Effector memory CD4-positive, alpha-beta T cell (primary cell): ENCODE data around the gene GSTT2B.
"Not testable (repeated sequence)": the region's sequence is repeated elsewhere in the genome, so short reads cannot be mapped to it uniquely, and the experiment has no call there.

ENCODE experiments used
- DNase-seq, 3 donors: peaks; one replicate each; pipeline ENCODE4 v3.0.0-alpha.2; 2020
- H3K27ac ChIP-seq: 2 replicates; pipeline ENCODE4 v1.7.0; 2013; ENCODE audit warnings: mild to moderate bottlenecking, low read length, moderate library complexity; ENCODE audit not compliant: insufficient read depth, poor library complexity, severe bottlenecking
- H3K27me3 ChIP-seq: replicated peaks from 2 replicates; pipeline ENCODE4 v1.7.0; 2013; ENCODE audit warnings: mild to moderate bottlenecking, low read length; ENCODE audit not compliant: insufficient read depth, control insufficient read depth, poor library complexity, severe bottlenecking
- H3K36me3 ChIP-seq: 2 replicates; pipeline ENCODE4 v1.7.0; 2013; ENCODE audit warnings: mild to moderate bottlenecking, low read length, moderate library complexity; ENCODE audit not compliant: control insufficient read depth, insufficient read depth
- H3K4me1 ChIP-seq: 2 replicates; pipeline ENCODE4 v1.7.0; 2013; ENCODE audit warnings: low read length, mild to moderate bottlenecking; ENCODE audit not compliant: control insufficient read depth, insufficient read depth, poor library complexity, severe bottlenecking
- H3K4me3 ChIP-seq: 2 replicates; pipeline ENCODE4 v1.7.0; 2013; ENCODE audit warnings: low read length, low read depth, mild to moderate bottlenecking; ENCODE audit not compliant: insufficient read depth, poor library complexity, severe bottlenecking
- H3K9me3 ChIP-seq: 2 replicates; pipeline ENCODE4 v1.7.0; 2013; ENCODE audit warnings: mild to moderate bottlenecking, low read length, moderate library complexity; ENCODE audit not compliant: control insufficient read depth

Gene GSTT2B

GRCh38 chr22:24003887-24004286, 42.9 kb upstream of the GSTT2B start:
- no peak overlapping the region for H3K4me3 ChIP-seq
- H3K4me1 ChIP-seq, result no peaks in the 10 kb centered on the region
- no peaks in the 10 kb centered on the region for H3K9me3 ChIP-seq
- no peak overlapping the region for H3K27ac ChIP-seq
- no peak for DNase-seq
- no peaks in the 10 kb centered on the region for H3K27me3 ChIP-seq
- H3K36me3 ChIP-seq, result no peaks in the 10 kb centered on the region

- no peaks in the 10 kb centered on the region for H3K27me3 ChIP-seq
- no peaks in the 10 kb centered on the region for H3K36me3 ChIP-seq
Measured at GRCh38 chr22:24002851-24003250, 41.9 kb upstream of the GSTT2B start.

GRCh38 chr22:24002272-24002671, 41.3 kb upstream of the GSTT2B start:
- no peak overlapping the region for H3K4me3 ChIP-seq
- H3K27me3 ChIP-seq, result no peaks in the 10 kb centered on the region
- no peaks in the 10 kb centered on the region for H3K36me3 ChIP-seq
- no peak overlapping the region for H3K27ac ChIP-seq
- no peak for DNase-seq
- H3K4me1 ChIP-seq, result no peaks in the 10 kb centered on the region
- no peaks in the 10 kb centered on the region for H3K9me3 ChIP-seq

More at GRCh38 chr22:24002851-24003250, 41.9 kb upstream of the GSTT2B start:
- no peak overlapping the region for H3K4me3 ChIP-seq
- DNase-seq, result no peak
- H3K27ac ChIP-seq, result no peak overlapping the region
- H3K9me3 ChIP-seq, result no peaks in the 10 kb centered on the region
- H3K4me1 ChIP-seq, result no peaks in the 10 kb centered on the region

- Histone ChIP-seq H3K4me3 (no peak overlapping the region), H3K4me1 (no peaks in the 10 kb centered on the region)
Measured at GRCh38 chr22:24001314-24001713, 40.3 kb upstream of the GSTT2B start.

GRCh38 chr22:23999779-24000178, 38.8 kb upstream of the GSTT2B start:
- not testable (repeated sequence) for DNase-seq, H3K36me3 ChIP-seq, H3K4me3 ChIP-seq, H3K9me3 ChIP-seq, H3K4me1 ChIP-seq, H3K27ac ChIP-seq, H3K27me3 ChIP-seq

More at GRCh38 chr22:24001314-24001713, 40.3 kb upstream of the GSTT2B start:
- Histone ChIP-seq H3K27ac (no peak overlapping the region), H3K27me3 (no peaks in the 10 kb centered on the region), H3K9me3 (no peaks in the 10 kb centered on the region), H3K36me3 (no peaks in the 10 kb centered on the region)
- no peak for DNase-seq

GRCh38 chr22:23997092-23997491, 36.1 kb upstream of the GSTT2B start:
- H3K4me1 ChIP-seq, result no peaks in the 10 kb centered on the region
- no peak overlapping the region for H3K27ac ChIP-seq
- no peaks in the 10 kb centered on the region for H3K27me3 ChIP-seq
- DNase-seq, result no peak
- H3K9me3 ChIP-seq, result no peaks in the 10 kb centered on the region
- no peaks in the 10 kb centered on the region for H3K36me3 ChIP-seq
- no peak overlapping the region for H3K4me3 ChIP-seq

- not testable (repeated sequence) for H3K9me3 ChIP-seq, H3K27ac ChIP-seq, DNase-seq, H3K27me3 ChIP-seq, H3K4me1 ChIP-seq, H3K36me3 ChIP-seq, H3K4me3 ChIP-seq
Measured at GRCh38 chr22:23993581-23994177, 32.7 kb upstream of the GSTT2B start.

- not testable (repeated sequence) for H3K27me3 ChIP-seq, H3K9me3 ChIP-seq, H3K4me3 ChIP-seq, H3K4me1 ChIP-seq, H3K36me3 ChIP-seq, H3K27ac ChIP-seq, DNase-seq
Measured at GRCh38 chr22:23993080-23993479, 32.1 kb upstream of the GSTT2B start.

GRCh38 chr22:23989583-23990244, 28.7 kb upstream of the GSTT2B start:
- H3K4me1 ChIP-seq, H3K27me3 ChIP-seq, DNase-seq, H3K27ac ChIP-seq, H3K9me3 ChIP-seq, H3K36me3 ChIP-seq, H3K4me3 ChIP-seq: not testable (repeated sequence)

GRCh38 chr22:23986538-23987178, 25.7 kb upstream of the GSTT2B start:
- not testable (repeated sequence) for H3K36me3 ChIP-seq, H3K4me3 ChIP-seq, DNase-seq, H3K9me3 ChIP-seq, H3K27me3 ChIP-seq, H3K4me1 ChIP-seq, H3K27ac ChIP-seq
